H9 (cell line): Measurements from ENCODE around the gene NPFFR2. TPM values are rescaled to one million over a fixed set of nuclear protein-coding genes. Genes with fewer than 3 reads are reported as not detected.

Experiments used
- DNase-seq: peaks from one replicate; pipeline ENCODE4 v3.0.0-alpha.2; 2017
- H2AFZ ChIP-seq: one replicate; pipeline ENCODE4 v1.6.1; 2013; ENCODE audit warnings: mild to moderate bottlenecking, low read length, control low read depth, moderate library complexity
- H2AK5ac ChIP-seq: 2 replicates; pipeline ENCODE4 v1.6.1; 2013; ENCODE audit warnings: low read length, control low read depth, mixed read lengths; ENCODE audit not compliant: insufficient read length
- H2BK120ac ChIP-seq: one replicate; pipeline ENCODE4 v1.6.1; 2013; ENCODE audit warnings: low read depth, mild to moderate bottlenecking, low read length, control low read depth, inconsistent platforms; ENCODE audit not compliant: poor library complexity, severe bottlenecking
- H2BK12ac ChIP-seq: 2 replicates; pipeline ENCODE4 v1.6.1; 2013; ENCODE audit warnings: low read length, control low read depth, mixed read lengths, low read depth; ENCODE audit not compliant: insufficient read length
- H2BK15ac ChIP-seq: 2 replicates; pipeline ENCODE4 v1.6.1; 2013; ENCODE audit warnings: low read depth, low read length, control low read depth
- H2BK20ac ChIP-seq: one replicate; pipeline ENCODE4 v1.6.1; 2013; ENCODE audit warnings: low read depth, mild to moderate bottlenecking, low read length, control low read depth, inconsistent platforms; ENCODE audit not compliant: poor library complexity, severe bottlenecking
- H2BK5ac ChIP-seq: 2 replicates; pipeline ENCODE4 v1.6.1; 2013; ENCODE audit warnings: low read length, control low read depth, mixed read lengths; ENCODE audit not compliant: insufficient read length
- H3K14ac ChIP-seq: 2 replicates; pipeline ENCODE4 v1.6.1; 2013; ENCODE audit warnings: low read length, control low read depth; ENCODE audit not compliant: insufficient read depth
- H3K18ac ChIP-seq: 2 replicates; pipeline ENCODE4 v1.6.1; 2013; ENCODE audit warnings: low read depth, mild to moderate bottlenecking, mixed read lengths, low read length, control low read depth; ENCODE audit not compliant: insufficient read length
- H3K23ac ChIP-seq: 2 replicates; pipeline ENCODE4 v1.6.1; 2013; ENCODE audit warnings: low read length, control low read depth, mixed read lengths, low read depth; ENCODE audit not compliant: insufficient read length
- H3K23me2 ChIP-seq: 2 replicates; pipeline ENCODE4 v1.6.1; 2013; ENCODE audit warnings: low read depth, mild to moderate bottlenecking, mixed read lengths, low read length, control low read depth; ENCODE audit not compliant: insufficient read length, poor library complexity, severe bottlenecking
- H3K27ac ChIP-seq: 2 replicates; pipeline ENCODE4 v1.5.1; 2013; ENCODE audit warnings: low read length, control low read depth, mixed read lengths, low read depth; ENCODE audit not compliant: insufficient read length
- H3K27me3 ChIP-seq: 2 replicates; pipeline ENCODE4 v1.6.1; 2013; ENCODE audit warnings: low read length, control low read depth, inconsistent platforms; ENCODE audit not compliant: insufficient read depth
- H3K4ac ChIP-seq: 2 replicates; pipeline ENCODE4 v1.6.1; 2013; ENCODE audit warnings: low read depth, mild to moderate bottlenecking, control low read depth, inconsistent platforms, low read length, moderate library complexity
- H3K4me1 ChIP-seq: 2 replicates; pipeline ENCODE4 v1.6.1; 2013; ENCODE audit warnings: low read length, control low read depth, inconsistent platforms; ENCODE audit not compliant: insufficient read depth
- H3K4me2 ChIP-seq: 2 replicates; pipeline ENCODE4 v1.6.1; 2013; ENCODE audit warnings: low read length, control low read depth, mixed read lengths; ENCODE audit not compliant: insufficient read length, insufficient read depth
- H3K56ac ChIP-seq: 2 replicates; pipeline ENCODE4 v1.6.1; 2013; ENCODE audit warnings: low read depth, mild to moderate bottlenecking, mixed read lengths, low read length, control low read depth; ENCODE audit not compliant: insufficient read length
- H3K79me1 ChIP-seq: 2 replicates; pipeline ENCODE4 v1.6.1; 2013; ENCODE audit warnings: low read depth, mild to moderate bottlenecking, moderate library complexity, low read length, control low read depth, inconsistent platforms; ENCODE audit not compliant: insufficient read depth, poor library complexity, severe bottlenecking
- H3K79me2 ChIP-seq: 2 replicates; pipeline ENCODE4 v1.6.1; 2013; ENCODE audit warnings: low read length, control low read depth, inconsistent platforms; ENCODE audit not compliant: insufficient read depth
- H3K9ac ChIP-seq: 2 replicates; pipeline ENCODE4 v1.6.1; 2013; ENCODE audit warnings: low read length, control low read depth, mixed read lengths; ENCODE audit not compliant: insufficient read length; ENCODE audit errors: extremely low read depth
- H3K9me3 ChIP-seq: one replicate; pipeline ENCODE4 v1.6.1; 2013; ENCODE audit warnings: low read depth, low read length, inconsistent platforms; ENCODE audit not compliant: control insufficient read depth
- H3T11ph ChIP-seq: one replicate; pipeline ENCODE4 v1.6.1; 2013; ENCODE audit warnings: mild to moderate bottlenecking, low read length, control low read depth, inconsistent platforms
- H4K20me1 ChIP-seq: one replicate; pipeline ENCODE4 v1.6.1; 2013; ENCODE audit not compliant: control insufficient read depth, insufficient read length, insufficient read depth
- H4K5ac ChIP-seq: 2 replicates; pipeline ENCODE4 v1.6.1; 2013; ENCODE audit warnings: low read depth, mild to moderate bottlenecking, mixed read lengths, low read length, control low read depth; ENCODE audit not compliant: insufficient read length
- H4K8ac ChIP-seq: replicated peaks from 2 replicates; pipeline ENCODE4 v1.6.1; 2013; ENCODE audit warnings: low read length, control low read depth, mixed read lengths, low read depth; ENCODE audit not compliant: insufficient read length
- H4K91ac ChIP-seq: 2 replicates; pipeline ENCODE4 v1.6.1; 2013; ENCODE audit warnings: low read depth, mild to moderate bottlenecking, moderate library complexity, mixed read lengths, low read length, control low read depth; ENCODE audit not compliant: insufficient read length
- H3K27ac Mint-ChIP-seq, 3 experiments: 2 replicates in 2 of 3; 3 replicates in 1 of 3; pipeline ENCODE4 v1.8.0; 2020 to 2021; ENCODE audit warnings: mixed read lengths in 3 of 3, mild to moderate bottlenecking in 1 of 3, moderate library complexity in 1 of 3
- H3K27me3 Mint-ChIP-seq: 2 replicates; pipeline ENCODE4 v1.8.0; 2021; ENCODE audit warnings: low read depth, mild to moderate bottlenecking, moderate library complexity, mixed read lengths
- H3K36me3 Mint-ChIP-seq, 3 experiments: 2 replicates in 2 of 3; 3 replicates in 1 of 3; pipeline ENCODE4 v1.8.0; 2020 to 2021; ENCODE audit warnings: low read depth in 3 of 3, mixed read lengths in 3 of 3; ENCODE audit not compliant: insufficient read depth in 1 of 3
- H3K4me1 Mint-ChIP-seq, 2 experiments: 2 replicates each; pipeline ENCODE4 v1.8.0; 2020; ENCODE audit warnings: mixed read lengths in 2 of 2
- H3K4me3 Mint-ChIP-seq, 2 experiments: 2 replicates in 1 of 2; 3 replicates in 1 of 2; pipeline ENCODE4 v1.8.0; 2020 to 2021; ENCODE audit warnings: mild to moderate bottlenecking in 2 of 2, mixed read lengths in 2 of 2, moderate library complexity in 1 of 2
- H3K9me3 Mint-ChIP-seq, 2 experiments: 2 replicates in 1 of 2; 3 replicates in 1 of 2; pipeline ENCODE4 v1.8.0; 2020; ENCODE audit warnings: mild to moderate bottlenecking in 2 of 2, mixed read lengths in 2 of 2, moderate library complexity in 1 of 2
- WGBS: extraction: QIAGEN DNeasy Blood & Tissue Kit; methylation state at CpG from one replicate; pipeline ENCODE4 v1.1.7; 2013; ENCODE audit warnings: missing lambda C conversion rate, low lambda C conversion rate, mixed read lengths; ENCODE audit not compliant: insufficient read length; ENCODE audit errors: extremely low coverage; 5-methylcytosine and 5-hydroxymethylcytosine counted together
- total RNA-seq: library from RNA; stranded (reverse); gene quantifications from 2 replicates; pipeline ENCODE4 v1.2.1, GENCODE V29; 2021
- TF ChIP-seq, protein P1 (sequence below): fragments of 200-600 bp; sonication (generic); conservative IDR thresholded peaks from 3 replicates; pipeline ENCODE4 v1.8.0; 2021; ENCODE audit warnings: antibody characterized with exemption, mild to moderate bottlenecking

The NPFFR2 gene
- total RNA-seq, 1 experiment from 2014 or later, result 7.3 TPM

DNA sequence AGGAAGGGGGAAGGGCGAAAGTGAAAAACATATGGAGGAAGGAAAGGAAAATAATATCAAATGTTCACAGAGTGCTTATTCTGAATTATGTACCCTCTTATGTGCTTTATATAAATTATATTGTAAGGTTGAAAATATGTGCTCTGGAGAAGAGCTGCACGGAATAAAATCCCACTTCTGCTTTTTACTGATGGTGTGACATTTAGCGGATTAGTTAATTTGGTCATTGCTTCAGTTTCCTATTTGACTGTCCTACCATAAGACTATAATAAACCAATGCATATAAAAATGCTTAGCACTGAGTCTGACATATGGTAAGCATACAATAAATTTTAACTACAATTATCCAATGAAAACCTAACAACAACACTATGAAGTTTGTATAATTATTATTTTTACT, 86.2 kb downstream of the NPFFR2 start:
- H3K27ac ChIP-seq, result no peak overlapping the region
- H4K8ac ChIP-seq, result no peak overlapping the region
- DNase-seq, result no peak
- no peak overlapping the region for H2BK15ac ChIP-seq
- H3K9me3 ChIP-seq, result no peaks in the 10 kb centered on the region
- H3K36me3 Mint-ChIP-seq, result peaks cover 10 to 22% (median 11%) of the 10 kb centered on the region in 3 experiments
- no peak overlapping the region for H3K56ac ChIP-seq
- H3K4me3 Mint-ChIP-seq, result no peak overlapping the region
- no peaks in the 10 kb centered on the region for H3K79me1 ChIP-seq
- H3T11ph ChIP-seq, result no peak overlapping the region
- no peak overlapping the region for H3K14ac ChIP-seq
- peaks cover 0 to 7% of the 10 kb centered on the region in 2 experiments; a peak in 4 of 5 replicates for H3K9me3 Mint-ChIP-seq
- no peak overlapping the region for H3K18ac ChIP-seq
- peaks cover 0 to 10% of the 10 kb centered on the region in 2 experiments; a peak in 2 of 4 replicates for H3K4me1 Mint-ChIP-seq
- no peak overlapping the region for H3K4ac ChIP-seq
- no peaks in the 10 kb centered on the region for H3K79me2 ChIP-seq
- H3K4me2 ChIP-seq, result no peak overlapping the region
- no peaks in the 10 kb centered on the region for H3K23me2 ChIP-seq
- no peak overlapping the region for H2BK12ac ChIP-seq
- H3K27me3 ChIP-seq, result no peaks in the 10 kb centered on the region
- H3K27ac Mint-ChIP-seq, result no peak overlapping the region
- no peak overlapping the region for H2BK20ac ChIP-seq
- no CpG with 5 or more reads among the region's 3 CpGs for WGBS
- no peaks in the 10 kb centered on the region for H3K4me1 ChIP-seq
- H3K23ac ChIP-seq, result no peak overlapping the region
- no peak overlapping the region for H2BK5ac ChIP-seq
- no peak overlapping the region for H4K5ac ChIP-seq
- no peaks in the 10 kb centered on the region for H3K27me3 Mint-ChIP-seq
- no peak overlapping the region for H2AK5ac ChIP-seq
- H3K9ac ChIP-seq, result no peak overlapping the region
- H2BK120ac ChIP-seq, result no peak overlapping the region
- TF ChIP-seq, protein P1, sequence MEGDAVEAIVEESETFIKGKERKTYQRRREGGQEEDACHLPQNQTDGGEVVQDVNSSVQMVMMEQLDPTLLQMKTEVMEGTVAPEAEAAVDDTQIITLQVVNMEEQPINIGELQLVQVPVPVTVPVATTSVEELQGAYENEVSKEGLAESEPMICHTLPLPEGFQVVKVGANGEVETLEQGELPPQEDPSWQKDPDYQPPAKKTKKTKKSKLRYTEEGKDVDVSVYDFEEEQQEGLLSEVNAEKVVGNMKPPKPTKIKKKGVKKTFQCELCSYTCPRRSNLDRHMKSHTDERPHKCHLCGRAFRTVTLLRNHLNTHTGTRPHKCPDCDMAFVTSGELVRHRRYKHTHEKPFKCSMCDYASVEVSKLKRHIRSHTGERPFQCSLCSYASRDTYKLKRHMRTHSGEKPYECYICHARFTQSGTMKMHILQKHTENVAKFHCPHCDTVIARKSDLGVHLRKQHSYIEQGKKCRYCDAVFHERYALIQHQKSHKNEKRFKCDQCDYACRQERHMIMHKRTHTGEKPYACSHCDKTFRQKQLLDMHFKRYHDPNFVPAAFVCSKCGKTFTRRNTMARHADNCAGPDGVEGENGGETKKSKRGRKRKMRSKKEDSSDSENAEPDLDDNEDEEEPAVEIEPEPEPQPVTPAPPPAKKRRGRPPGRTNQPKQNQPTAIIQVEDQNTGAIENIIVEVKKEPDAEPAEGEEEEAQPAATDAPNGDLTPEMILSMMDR, result no peak
- no peak overlapping the region for H2AFZ ChIP-seq
- H4K20me1 ChIP-seq, result no peaks in the 10 kb centered on the region
- no peak overlapping the region for H4K91ac ChIP-seq
